ENCODE results near the gene BAZ1B.

DNA sequence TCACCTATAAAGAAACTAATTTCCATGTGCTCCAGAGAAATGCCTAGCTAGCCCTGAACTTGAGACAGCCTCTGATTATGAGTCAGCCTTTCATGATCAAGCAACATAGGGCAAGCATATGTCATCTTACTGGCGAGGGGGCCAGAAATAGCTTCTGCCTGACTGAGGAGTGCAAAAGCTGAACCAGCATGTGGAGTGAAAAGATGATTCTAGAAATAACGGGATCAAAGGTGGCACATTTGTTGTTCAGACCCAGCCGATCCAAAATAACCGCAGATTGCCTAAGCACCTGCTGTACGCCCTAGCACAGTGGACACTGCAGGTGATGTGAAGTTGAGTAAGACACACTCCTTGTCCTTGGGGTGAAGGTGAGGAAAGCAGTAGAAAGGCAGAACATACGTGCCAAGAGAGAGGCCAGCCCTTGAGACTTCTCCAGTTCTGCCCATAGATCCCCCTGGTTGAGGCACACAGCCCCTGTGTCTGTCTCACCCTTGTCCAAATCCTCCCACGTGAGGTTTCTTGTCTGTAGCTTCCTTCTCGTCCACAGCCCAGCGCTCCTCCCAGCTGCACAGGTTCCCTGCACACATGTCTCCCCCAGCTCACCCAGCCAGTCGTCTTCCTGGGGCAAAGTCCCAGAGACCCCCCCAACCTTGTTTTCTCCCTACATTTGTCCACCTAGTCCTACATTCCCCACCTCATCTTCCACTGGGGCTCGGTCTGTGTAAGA lies 38.2 kb upstream of the BAZ1B start:
- TF ChIP-seq CTCF (IDR thresholded peaks at IDR 0.05): no peak
- no peak for TF ChIP-seq POLR2A (IDR thresholded peaks at IDR 0.05)

Measured in body of pancreas (tissue), 4 donors.